Stimulated activated memory B cell treated with anti-CD40 and anti-IgM and Interleukin-4, amounts not matched to agents 10 μg/mL and 1 μg/mL and 100 μg/mL, for 72 hours (primary cell): ENCODE results near the gene EXOC6.

Experiments
- ATAC-seq: fragments of 150-1000 bp; cut with Tn5 transposase; 2 replicates; pipeline ENCODE4 v1.10.0; 2021
- H3K27ac Mint-ChIP-seq: one replicate; pipeline ENCODE4 v1.8.0; 2022; ENCODE audit warnings: mild to moderate bottlenecking, mixed read lengths
- H3K27me3 Mint-ChIP-seq: one replicate; pipeline ENCODE4 v1.8.0; 2022; ENCODE audit warnings: mixed read lengths
- H3K36me3 Mint-ChIP-seq: one replicate; pipeline ENCODE4 v1.8.0; 2022; ENCODE audit warnings: mixed read lengths
- H3K4me1 Mint-ChIP-seq: one replicate; pipeline ENCODE4 v1.8.0; 2022; ENCODE audit warnings: mixed read lengths
- H3K4me3 Mint-ChIP-seq: one replicate; pipeline ENCODE4 v1.8.0; 2022; ENCODE audit warnings: mild to moderate bottlenecking, moderate library complexity, mixed read lengths
- H3K9me3 Mint-ChIP-seq: one replicate; pipeline ENCODE4 v1.8.0; 2022; ENCODE audit warnings: mixed read lengths

Gene EXOC6

GRCh38 chr10:92829042-92829785, 19.1 kb upstream of the EXOC6 start:
- H3K36me3 Mint-ChIP-seq, result no peaks in the 10 kb centered on the region
- no peaks in the 10 kb centered on the region for H3K9me3 Mint-ChIP-seq
- ATAC-seq, result no peak
- no peak overlapping the region for H3K4me3 Mint-ChIP-seq
- H3K27ac Mint-ChIP-seq, result no peak overlapping the region
- H3K4me1 Mint-ChIP-seq, result peaks cover 33% of the 10 kb centered on the region
- no peaks in the 10 kb centered on the region for H3K27me3 Mint-ChIP-seq

- Mint-ChIP-seq H3K27me3 (no peaks in the 10 kb centered on the region), H3K9me3 (no peaks in the 10 kb centered on the region), H3K27ac (peak overlapping the region; percentile 58)
Measured at GRCh38 chr10:92829786-92830377, 18.4 kb upstream of the EXOC6 start.

GRCh38 chr10:92830478-92831389, 17.6 kb upstream of the EXOC6 start:
- Mint-ChIP-seq H3K27me3 (no peaks in the 10 kb centered on the region), H3K36me3 (no peaks in the 10 kb centered on the region), H3K27ac (peak overlapping the region; percentile 58), H3K4me3 (peak overlapping the region; percentile 69), H3K4me1 (peaks cover 28% of the 10 kb centered on the region), H3K9me3 (no peaks in the 10 kb centered on the region)
- peak; percentile 71 for ATAC-seq

More at GRCh38 chr10:92829786-92830377, 18.4 kb upstream of the EXOC6 start:
- ATAC-seq, result no peak
- Mint-ChIP-seq H3K36me3 (no peaks in the 10 kb centered on the region), H3K4me1 (peaks cover 33% of the 10 kb centered on the region), H3K4me3 (no peak overlapping the region)

GRCh38 chr10:92832121-92832520, 16.2 kb upstream of the EXOC6 start:
- Mint-ChIP-seq H3K27me3 (no peaks in the 10 kb centered on the region), H3K4me3 (no peak overlapping the region), H3K27ac (no peak overlapping the region), H3K9me3 (no peaks in the 10 kb centered on the region), H3K36me3 (no peaks in the 10 kb centered on the region), H3K4me1 (peaks cover 18% of the 10 kb centered on the region)
- no peak for ATAC-seq

- H3K4me3 Mint-ChIP-seq, result no peak overlapping the region
- no peak for ATAC-seq
- H3K9me3 Mint-ChIP-seq, result no peaks in the 10 kb centered on the region
- H3K27me3 Mint-ChIP-seq, result no peaks in the 10 kb centered on the region
- H3K36me3 Mint-ChIP-seq, result no peaks in the 10 kb centered on the region
- H3K4me1 Mint-ChIP-seq, result peaks cover 12% of the 10 kb centered on the region
- no peak overlapping the region for H3K27ac Mint-ChIP-seq
Measured at GRCh38 chr10:92832998-92833650, 15.2 kb upstream of the EXOC6 start.

- H3K4me1 Mint-ChIP-seq, result peaks cover 10% of the 10 kb centered on the region
- H3K9me3 Mint-ChIP-seq, result no peaks in the 10 kb centered on the region
- H3K27me3 Mint-ChIP-seq, result no peaks in the 10 kb centered on the region
- no peak for ATAC-seq
- no peak overlapping the region for H3K4me3 Mint-ChIP-seq
- H3K36me3 Mint-ChIP-seq, result no peaks in the 10 kb centered on the region
- H3K27ac Mint-ChIP-seq, result no peak overlapping the region
Measured at GRCh38 chr10:92834331-92834730, 14.0 kb upstream of the EXOC6 start.

GRCh38 chr10:92834986-92835385, 13.3 kb upstream of the EXOC6 start:
- H3K27me3 Mint-ChIP-seq, result no peaks in the 10 kb centered on the region
- peaks cover 10% of the 10 kb centered on the region for H3K4me1 Mint-ChIP-seq
- no peak overlapping the region for H3K4me3 Mint-ChIP-seq
- no peak for ATAC-seq
- no peaks in the 10 kb centered on the region for H3K9me3 Mint-ChIP-seq
- H3K27ac Mint-ChIP-seq, result no peak overlapping the region
- no peaks in the 10 kb centered on the region for H3K36me3 Mint-ChIP-seq

- H3K36me3 Mint-ChIP-seq, result no peaks in the 10 kb centered on the region
- H3K27ac Mint-ChIP-seq, result no peak overlapping the region
- no peaks in the 10 kb centered on the region for H3K27me3 Mint-ChIP-seq
- H3K4me1 Mint-ChIP-seq, result no peaks in the 10 kb centered on the region
- H3K4me3 Mint-ChIP-seq, result no peak overlapping the region
- no peaks in the 10 kb centered on the region for H3K9me3 Mint-ChIP-seq
- no peak for ATAC-seq
Measured at GRCh38 chr10:92837456-92837855, 10.9 kb upstream of the EXOC6 start.

GRCh38 chr10:92839191-92840085, 8.9 kb upstream of the EXOC6 start:
- no peak for ATAC-seq
- Mint-ChIP-seq H3K27ac (no peak overlapping the region), H3K4me3 (no peak overlapping the region), H3K27me3 (no peaks in the 10 kb centered on the region), H3K36me3 (no peaks in the 10 kb centered on the region), H3K4me1 (peaks cover 6% of the 10 kb centered on the region), H3K9me3 (no peaks in the 10 kb centered on the region)

- Mint-ChIP-seq H3K36me3 (no peaks in the 10 kb centered on the region), H3K27ac (no peak overlapping the region), H3K27me3 (no peaks in the 10 kb centered on the region), H3K4me1 (peaks cover 31% of the 10 kb centered on the region), H3K9me3 (no peaks in the 10 kb centered on the region), H3K4me3 (no peak overlapping the region)
- no peak for ATAC-seq
Measured at GRCh38 chr10:92844746-92845145, 3.6 kb upstream of the EXOC6 start.

GRCh38 chr10:92845921-92846320, 2.4 kb upstream of the EXOC6 start:
- peak overlapping the region; percentile 5 for H3K27ac Mint-ChIP-seq
- H3K36me3 Mint-ChIP-seq, result no peaks in the 10 kb centered on the region
- ATAC-seq, result no peak
- H3K27me3 Mint-ChIP-seq, result no peaks in the 10 kb centered on the region
- H3K4me3 Mint-ChIP-seq, result no peak overlapping the region
- H3K9me3 Mint-ChIP-seq, result no peaks in the 10 kb centered on the region
- H3K4me1 Mint-ChIP-seq, result peaks cover 36% of the 10 kb centered on the region

- Mint-ChIP-seq H3K27me3 (no peaks in the 10 kb centered on the region), H3K4me1 (peaks cover 36% of the 10 kb centered on the region), H3K27ac (peak overlapping the region; percentile 5), H3K4me3 (no peak overlapping the region), H3K9me3 (no peaks in the 10 kb centered on the region), H3K36me3 (no peaks in the 10 kb centered on the region)
- ATAC-seq, result no peak
Measured at GRCh38 chr10:92846344-92846743, 2.0 kb upstream of the EXOC6 start.

GRCh38 chr10:92846854-92847201, 1.5 kb upstream of the EXOC6 start:
- Mint-ChIP-seq H3K4me1 (peaks cover 40% of the 10 kb centered on the region), H3K27me3 (no peaks in the 10 kb centered on the region), H3K36me3 (no peaks in the 10 kb centered on the region), H3K9me3 (no peaks in the 10 kb centered on the region), H3K4me3 (no peak overlapping the region), H3K27ac (peak overlapping the region; percentile 89)
- ATAC-seq, result no peak

GRCh38 chr10:92847202-92847864, 987 bp upstream of the EXOC6 start:
- Mint-ChIP-seq H3K9me3 (no peaks in the 10 kb centered on the region), H3K27ac (peak overlapping the region; percentile 89), H3K4me3 (peak overlapping the region; percentile 82), H3K36me3 (no peaks in the 10 kb centered on the region), H3K27me3 (no peaks in the 10 kb centered on the region), H3K4me1 (peaks cover 44% of the 10 kb centered on the region)
- ATAC-seq, result no peak
